IMR-90 (cell line): Measurements from ENCODE around the gene DCHS1. TPM values are rescaled to one million over a fixed set of nuclear protein-coding genes. Genes with fewer than 3 reads are reported as not detected.

Experiments
- ATAC-seq: fragments of 200-7000 bp; cut with Tn5 transposase; 2 replicates; pipeline ENCODE4 v1.9.1; 2020; ENCODE audit warnings: low read depth, mild to moderate bottlenecking, moderate library complexity
- BruUV-seq: library from RNA; stranded (reverse); fragments of 400-500 nt; replicated peaks from 2 replicates; lab custom pipeline; 2021; lab: Mats Ljungman, UMichigan
- CTCF ChIA-PET: fragments of 300-600 bp; formaldehyde crosslinking; extraction: SDS; loops from one replicate; lab custom pipeline; 2021; ENCODE audit warnings: antibody characterized with exemption; lab: Yijun Ruan, JAX
- POLR2A ChIA-PET: fragments of 300-600 bp; sonication (Branson Sonifier 250); formaldehyde crosslinking; loops from one replicate; lab custom pipeline; 2022; ENCODE audit warnings: antibody characterized with exemption; ENCODE audit not compliant: unreplicated experiment; lab: Charles Lee
- DNase-seq: peaks from one replicate; pipeline ENCODE4 v3.0.0; 2013
- H2AFZ ChIP-seq: replicated peaks from 2 replicates; pipeline ENCODE3; 2013; ENCODE audit warnings: low read length, mild to moderate bottlenecking; ENCODE audit not compliant: poor library complexity
- H2AK5ac ChIP-seq: 2 replicates; pipeline ENCODE4 v1.6.1; 2013; ENCODE audit warnings: low read depth, low read length, inconsistent platforms
- H2AK9ac ChIP-seq: replicated peaks from 2 replicates; pipeline ENCODE3; 2013; ENCODE audit warnings: mild to moderate bottlenecking, low read depth, low read length, moderate library complexity; ENCODE audit not compliant: poor library complexity
- H2BK120ac ChIP-seq: 2 replicates; pipeline ENCODE4 v1.6.1; 2013; ENCODE audit warnings: low read depth, low read length, inconsistent platforms
- H2BK15ac ChIP-seq: 3 replicates; pipeline ENCODE4 v1.6.1; 2013; ENCODE audit warnings: low read depth, low read length, inconsistent platforms
- H2BK20ac ChIP-seq: 2 replicates; pipeline ENCODE4 v1.6.1; 2013; ENCODE audit warnings: low read depth, mild to moderate bottlenecking, inconsistent platforms, low read length, moderate library complexity
- H2BK5ac ChIP-seq: 2 replicates; pipeline ENCODE4 v1.6.1; 2013; ENCODE audit warnings: mild to moderate bottlenecking, low read depth, low read length, inconsistent platforms; ENCODE audit not compliant: poor library complexity, severe bottlenecking
- H3K14ac ChIP-seq: replicated peaks from 2 replicates; pipeline ENCODE4 v1.6.1; 2013; ENCODE audit warnings: low read depth, low read length, inconsistent platforms
- H3K18ac ChIP-seq: 2 replicates; pipeline ENCODE4 v1.6.1; 2013; ENCODE audit warnings: low read depth, low read length, control low read depth
- H3K23ac ChIP-seq: 2 replicates; pipeline ENCODE4 v1.6.1; 2013; ENCODE audit warnings: low read depth, low read length, inconsistent platforms
- H3K27ac ChIP-seq: 2 replicates; pipeline ENCODE4 v1.5.1; 2013; ENCODE audit warnings: mild to moderate bottlenecking, control low read depth, low read length; ENCODE audit not compliant: insufficient read depth
- H3K27me3 ChIP-seq: 2 replicates; pipeline ENCODE4 v1.6.1; 2013; ENCODE audit warnings: low read length; ENCODE audit not compliant: control insufficient read depth, insufficient read depth
- H3K36me3 ChIP-seq: 2 replicates; pipeline ENCODE4 v1.6.1; 2013; ENCODE audit warnings: low read length, mixed read lengths; ENCODE audit not compliant: control insufficient read depth, insufficient read depth
- H3K4ac ChIP-seq: 2 replicates; pipeline ENCODE4 v1.6.1; 2013; ENCODE audit warnings: low read depth, low read length, inconsistent platforms
- H3K4me1 ChIP-seq: 2 replicates; pipeline ENCODE4 v1.6.1; 2013; ENCODE audit warnings: low read length, mixed read lengths; ENCODE audit not compliant: control insufficient read depth, insufficient read depth
- H3K4me2 ChIP-seq: 2 replicates; pipeline ENCODE4 v1.6.1; 2013; ENCODE audit warnings: low read depth, mild to moderate bottlenecking, control low read depth, low read length, moderate library complexity
- H3K4me3 ChIP-seq: 2 replicates; pipeline ENCODE4 v1.5.1; 2013; ENCODE audit warnings: low read depth, mild to moderate bottlenecking, control low read depth, low read length, moderate library complexity; ENCODE audit not compliant: insufficient read depth
- H3K56ac ChIP-seq: 2 replicates; pipeline ENCODE4 v1.6.1; 2013; ENCODE audit warnings: low read length, inconsistent platforms; ENCODE audit not compliant: insufficient read depth; ENCODE audit errors: extremely low read depth
- H3K79me1 ChIP-seq, 2 experiments: 2 replicates each; pipeline ENCODE4 v1.6.1; 2013; ENCODE audit warnings: low read length in 2 of 2, inconsistent platforms in 1 of 2, low read depth in 1 of 2
- H3K9ac ChIP-seq: 2 replicates; pipeline ENCODE4 v1.6.1; 2013; ENCODE audit warnings: low read depth, low read length, control low read depth
- H3K9me1 ChIP-seq: 2 replicates; pipeline ENCODE4 v1.6.1; 2013; ENCODE audit warnings: low read length, inconsistent platforms; ENCODE audit not compliant: insufficient read depth
- H3K9me3 ChIP-seq: 2 replicates; pipeline ENCODE4 v1.6.1; 2013; ENCODE audit warnings: low read length; ENCODE audit not compliant: control insufficient read depth, insufficient read depth
- H4K20me1 ChIP-seq: 2 replicates; pipeline ENCODE4 v1.6.1; 2013; ENCODE audit warnings: low read length, inconsistent platforms; ENCODE audit not compliant: insufficient read depth
- H4K5ac ChIP-seq: 2 replicates; pipeline ENCODE4 v1.6.1; 2013; ENCODE audit warnings: mild to moderate bottlenecking, low read depth, low read length, control low read depth
- H4K8ac ChIP-seq, 2 experiments: 2 replicates each; pipeline ENCODE4 v1.6.1; 2013; ENCODE audit warnings: low read depth in 2 of 2, low read length in 2 of 2, control low read depth in 1 of 2, inconsistent platforms in 1 of 2
- H4K91ac ChIP-seq: 2 replicates; pipeline ENCODE4 v1.6.1; 2013; ENCODE audit warnings: low read depth, low read length, inconsistent platforms; ENCODE audit not compliant: insufficient read depth
- BHLHE40 ChIP-seq: fragments of 150-350 bp; IDR thresholded peaks from 2 replicates; pipeline ENCODE4 v1.6.1; 2016; ENCODE audit warnings: mild to moderate bottlenecking, low read depth, low read length
- WGBS, 2 experiments: methylation state at CpG; one replicate each; pipeline versions ENCODE4 v1.1.5 to v1.1.7; 2013; ENCODE audit warnings: missing lambda C conversion rate in 2 of 2; ENCODE audit not compliant: insufficient read length in 1 of 2; ENCODE audit errors: extremely low coverage in 2 of 2; 5-methylcytosine and 5-hydroxymethylcytosine counted together
- dilution Hi-C: fragments of 300-500 bp; cut with HindIII; formaldehyde crosslinking; loops from one replicate; pipeline ENCODE4 v1.14.3; 2018; ENCODE audit warnings: low sequenced_read_pairs; ENCODE audit not compliant: unreplicated experiment
- in situ Hi-C: fragments of 300-500 bp; cut with MboI; formaldehyde crosslinking; loops from 3 replicates; pipeline ENCODE4 v1.14.3; 2019; ENCODE audit warnings: low sequenced_read_pairs, inconsistent platforms, mixed read lengths
- intact Hi-C: fragments of 100-400 bp; cut with micrococcal nuclease; formaldehyde crosslinking; loops from 2 replicates; pipeline ENCODE4 v1.10.0; 2022
- polyA plus RNA-seq, 3 experiments: library from polyadenylated mRNA; depleted of rRNA; stranded (reverse); fragments of >200 nt; gene quantifications; 2 replicates each; pipeline ENCODE4 v1.2.3, GENCODE V29; 2012; ENCODE audit warnings: low replicate concordance in 1 of 3
- total RNA-seq: library from RNA; depleted of rRNA; stranded (reverse); fragments of >200 nt; gene quantifications from 2 replicates; pipeline ENCODE4 v1.2.3, GENCODE V29; 2012
- TF ChIP-seq, protein P1 (sequence below): fragments of 150-350 bp; IDR thresholded peaks from 2 replicates; pipeline ENCODE4 v1.6.1; 2017; ENCODE audit warnings: mild to moderate bottlenecking, antibody characterized with exemption, low read length, low read depth

The DCHS1 gene
- total and polyA plus RNA-seq, 2 of the 4 experiments (the other 2 are of a cell fraction) = 1.4 to 3.3 TPM

- 0 out of 2 replicates have a peak, but pooled peaks cover 3% of the 10 kb centered on the region for H3K27me3 ChIP-seq
- in situ Hi-C loops = no loop called here
- peak; percentile 60 for ATAC-seq
Measured at GRCh38 chr11:6646576-6646917, 9.1 kb downstream of the DCHS1 start.

More at GRCh38 chr11:6646576-6646917, 9.1 kb downstream of the DCHS1 start:
- POLR2A ChIA-PET = no interaction called here
- dilution Hi-C loops (no loop called here), intact Hi-C loops (no loop called here)
- Histone ChIP-seq H3K14ac (peak overlapping the region; percentile 64), H2AK5ac (peak overlapping the region; percentile 88), H4K20me1 (peaks cover 5% of the 10 kb centered on the region; the same call in 1 of the 2 replicates), H3K56ac (peak overlapping the region; percentile 24; the same call in 1 of the 2 replicates), H3K4me3 (no peak overlapping the region), H3K18ac (peak overlapping the region; percentile 68; the same call in 1 of the 2 replicates), H3K4me2 (peak overlapping the region; percentile 1; the same call in 1 of the 2 replicates), H3K9me3 (no peaks in the 10 kb centered on the region), H3K9me1 (peaks cover 26% of the 10 kb centered on the region), H4K91ac (peak overlapping the region; percentile 85), H2BK20ac (peak overlapping the region; percentile 75), H3K4ac (peak overlapping the region; percentile 83), H3K27ac (peak overlapping the region; percentile 9; the same call in 1 of the 2 replicates), H4K8ac (peak overlapping the region; percentile 47 to 94; a peak in 3 of 4 replicates), H4K5ac (peak overlapping the region; percentile 28; the same call in 1 of the 2 replicates), H3K36me3 (peaks cover 4% of the 10 kb centered on the region; the same call in 1 of the 2 replicates), H2BK5ac (no peak overlapping the region), H3K79me1 (peaks cover 5 to 40% of the 10 kb centered on the region in 2 experiments; a peak in 3 of 4 replicates), H3K9ac (no peak overlapping the region), H3K4me1 (peaks cover 16% of the 10 kb centered on the region), H2BK120ac (peak overlapping the region; percentile 81), H2AK9ac (peak overlapping the region; percentile 86), H3K23ac (peak overlapping the region; percentile 64; the same call in 1 of the 2 replicates), H2AFZ (peak overlapping the region; percentile 83), H2BK15ac (peak overlapping the region; percentile 18; the same call in 1 of the 3 replicates)
- CTCF ChIA-PET = no interaction called here
- TF ChIP-seq, protein P1, sequence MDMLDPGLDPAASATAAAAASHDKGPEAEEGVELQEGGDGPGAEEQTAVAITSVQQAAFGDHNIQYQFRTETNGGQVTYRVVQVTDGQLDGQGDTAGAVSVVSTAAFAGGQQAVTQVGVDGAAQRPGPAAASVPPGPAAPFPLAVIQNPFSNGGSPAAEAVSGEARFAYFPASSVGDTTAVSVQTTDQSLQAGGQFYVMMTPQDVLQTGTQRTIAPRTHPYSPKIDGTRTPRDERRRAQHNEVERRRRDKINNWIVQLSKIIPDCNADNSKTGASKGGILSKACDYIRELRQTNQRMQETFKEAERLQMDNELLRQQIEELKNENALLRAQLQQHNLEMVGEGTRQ = no peak
- 0 out of 2 replicates have a peak, but pooled peaks have one; percentile 24 for TF ChIP-seq BHLHE40
- no TSS peak for BruUV-seq
- DNase-seq = peak; percentile 60
- WGBS, 2 experiments = no CpG with 5 or more reads among the region's 3 CpGs
